HG02981 (cell line): ENCODE data around the gene PASK.
A peak's percentile ranks its signal among the peaks of the same experiment; 100 is the strongest.

Experiments
- ATAC-seq: cut with Tn5 transposase; IDR thresholded peaks from one replicate; pipeline ENCODE4 v1.9.1; 2021; ENCODE audit warnings: mild to moderate bottlenecking, moderate library complexity; ENCODE audit not compliant: unreplicated experiment

PASK gene

GRCh38 chr2:241180495-241180894 lies 31.2 kb upstream of the PASK start:
- ATAC-seq, result no peak

- no peak for ATAC-seq
Measured at GRCh38 chr2:241179899-241180298, 30.6 kb upstream of the PASK start.

DNA sequence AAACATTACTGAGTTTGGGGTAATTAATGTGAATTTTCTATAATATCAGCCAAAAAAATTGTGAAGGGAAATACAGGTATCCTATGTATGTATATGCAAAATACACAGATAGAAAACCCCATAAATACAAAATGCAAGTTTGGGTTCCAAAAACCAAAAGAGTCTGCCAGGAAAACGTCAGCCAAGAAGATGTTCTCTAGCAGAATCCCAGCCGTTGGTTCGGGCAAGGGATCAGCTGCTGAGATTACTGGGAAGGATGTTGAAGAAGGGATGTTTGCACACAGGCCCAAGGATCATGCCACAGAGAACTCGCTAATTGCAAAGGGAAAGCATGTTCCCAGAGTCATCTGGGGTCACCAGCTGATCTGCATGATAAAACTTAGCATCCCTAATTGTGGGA lies 29.7 kb upstream of the PASK start:
- ATAC-seq, result no peak

DNA sequence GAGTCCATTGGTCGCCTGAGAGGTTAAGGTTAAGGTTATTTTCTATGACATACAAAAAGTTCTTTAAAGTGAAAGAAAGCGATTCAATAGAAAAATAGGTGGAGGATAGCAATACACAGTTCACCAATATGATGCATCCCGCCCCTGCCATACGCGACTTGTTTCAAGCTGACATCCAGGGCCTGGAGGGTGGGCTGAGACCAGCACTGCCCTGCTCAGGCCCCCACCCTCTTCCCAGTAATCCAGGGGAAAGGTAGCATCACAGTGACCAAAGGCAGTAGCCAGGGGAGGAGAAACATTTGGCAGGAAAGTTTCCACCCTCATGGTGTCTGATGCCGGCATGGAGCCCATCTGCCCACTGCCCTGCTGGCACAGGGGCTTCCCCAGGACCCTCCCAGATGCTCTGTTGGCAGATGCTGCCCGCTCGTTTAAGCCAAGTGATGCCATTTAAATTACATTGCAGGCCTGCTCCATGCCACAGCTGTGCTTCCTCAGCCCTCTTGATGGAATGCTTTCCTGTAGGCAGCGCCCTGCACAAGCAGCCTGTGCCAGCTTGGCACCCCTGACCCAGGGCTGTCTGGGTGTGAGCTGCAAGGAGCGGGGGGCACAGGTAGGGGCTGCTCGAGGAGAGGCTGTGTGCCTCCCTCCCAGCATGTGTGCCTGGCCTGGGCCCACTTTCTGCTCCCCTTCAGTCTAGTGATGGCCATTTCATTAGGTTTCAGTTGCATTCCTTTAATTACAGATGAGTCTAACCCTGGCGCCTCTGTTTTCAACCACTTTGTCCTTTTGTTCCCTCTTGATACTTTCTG lies 28.5 kb upstream of the PASK start:
- ATAC-seq, result no peak

GRCh38 chr2:241173557-241173956 lies 24.3 kb upstream of the PASK start:
- ATAC-seq, result no peak

DNA sequence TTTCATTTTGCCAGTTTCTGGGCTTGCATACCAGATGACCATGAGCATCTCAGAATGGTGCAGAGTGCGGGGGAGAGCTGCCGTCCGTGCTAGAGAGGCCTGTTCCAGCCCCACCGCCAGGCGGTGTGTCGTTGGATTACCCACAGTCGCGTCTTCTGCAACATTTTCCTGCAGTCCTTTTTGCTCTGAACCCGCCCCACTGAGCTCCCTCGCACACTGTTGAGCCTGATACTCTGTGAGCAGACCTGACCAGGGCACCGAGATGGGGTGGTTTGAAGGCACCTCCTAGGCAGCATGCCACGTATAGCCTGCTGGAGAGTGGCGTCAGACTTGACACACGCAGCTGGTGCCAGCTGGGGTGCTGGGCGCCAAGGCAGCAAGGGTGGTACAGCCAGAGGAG lies 19.1 kb upstream of the PASK start:
- ATAC-seq, result no peak

- no peak for ATAC-seq
Measured at GRCh38 chr2:241163601-241164118, 14.4 kb upstream of the PASK start.

GRCh38 chr2:241161646-241162281 lies 12.5 kb upstream of the PASK start:
- ATAC-seq, result no peak

- ATAC-seq, result no peak
Measured at GRCh38 chr2:241160318-241160717, 11.0 kb upstream of the PASK start.

DNA sequence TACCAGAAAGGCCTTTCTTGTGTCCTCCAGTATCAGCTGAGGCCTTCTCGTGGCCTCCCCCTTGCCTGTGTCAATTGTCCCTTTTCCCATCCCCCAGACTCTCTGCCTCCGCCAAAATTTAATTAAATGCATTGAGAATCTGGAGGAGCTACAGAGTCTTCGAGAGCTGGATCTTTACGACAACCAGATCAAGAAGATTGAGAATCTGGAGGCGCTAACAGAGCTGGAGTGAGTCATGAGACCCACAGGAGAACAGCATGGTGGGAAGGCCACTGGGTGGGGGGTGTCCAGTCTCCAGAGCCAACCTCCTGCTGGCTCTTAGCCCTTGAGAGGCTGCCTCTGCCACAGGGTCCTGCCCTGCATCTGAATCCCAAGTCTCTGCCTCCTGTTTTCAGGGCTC lies 9.8 kb upstream of the PASK start:
- ATAC-seq, result no peak

GRCh38 chr2:241158546-241158900 lies 9.3 kb upstream of the PASK start:
- ATAC-seq, result no peak

DNA sequence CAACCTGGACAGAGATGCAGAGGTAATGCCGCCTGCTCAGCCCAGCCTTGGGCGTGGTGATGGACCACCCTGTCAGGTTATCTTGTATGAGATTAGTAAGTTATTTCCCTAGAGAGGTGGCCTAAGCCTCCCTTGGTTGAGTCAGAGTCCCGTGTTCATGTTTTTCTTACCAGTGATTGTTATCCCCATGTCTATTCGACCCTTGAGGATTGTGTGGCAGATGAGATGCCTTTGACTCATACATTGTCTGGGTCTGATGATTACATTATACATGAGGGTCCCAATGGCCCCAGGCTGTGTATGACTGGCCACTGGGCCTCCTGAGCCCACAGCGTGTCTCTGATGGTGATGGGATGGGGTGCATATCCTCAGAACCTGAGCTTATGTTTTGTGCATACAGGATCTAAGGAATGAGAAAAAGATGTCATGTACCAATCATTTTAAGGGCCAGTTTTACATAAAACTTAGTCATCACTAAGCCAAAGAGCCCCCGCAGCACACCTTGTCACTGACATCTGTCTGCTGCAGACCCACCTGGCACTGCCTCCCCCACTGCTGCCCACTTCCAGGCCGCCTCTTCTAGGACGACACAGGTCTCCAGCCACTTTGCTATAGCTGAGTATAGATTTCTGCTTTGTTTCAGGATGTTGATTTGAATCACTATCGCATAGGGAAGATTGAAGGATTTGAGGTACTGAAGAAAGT lies 8.7 kb upstream of the PASK start:
- no peak for ATAC-seq

DNA sequence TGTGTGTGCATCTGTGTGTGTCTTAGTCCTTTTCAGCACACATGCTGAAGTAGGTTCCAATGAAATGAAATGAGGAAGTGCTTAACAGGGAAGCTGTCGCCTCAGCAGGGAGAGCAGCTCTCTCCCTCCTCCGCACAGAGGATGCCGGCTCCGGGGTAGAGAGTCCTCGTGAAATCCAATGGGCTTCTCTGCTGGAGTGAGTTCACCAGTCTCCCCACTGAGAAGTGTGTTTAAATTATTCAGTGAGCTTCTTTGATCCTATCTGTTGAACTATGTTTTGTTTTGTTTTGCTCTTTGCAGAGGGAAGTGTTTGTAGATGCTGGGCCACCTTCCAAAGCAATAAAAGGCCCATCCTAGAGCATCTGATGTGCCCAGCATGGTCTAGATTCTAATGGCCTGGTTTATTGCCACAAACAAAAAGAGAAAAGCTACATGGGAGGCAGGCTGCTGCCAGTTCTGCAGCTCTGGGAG lies 7.7 kb upstream of the PASK start:
- ATAC-seq, result no peak

GRCh38 chr2:241155936-241156335 lies 6.7 kb upstream of the PASK start:
- ATAC-seq, result no peak

- no peak for ATAC-seq
Measured at GRCh38 chr2:241154915-241155314, 5.6 kb upstream of the PASK start.

- ATAC-seq, result no peak
Measured at GRCh38 chr2:241153616-241154015, 4.3 kb upstream of the PASK start.

GRCh38 chr2:241151934-241152660 lies 2.8 kb upstream of the PASK start:
- ATAC-seq, result no peak

DNA sequence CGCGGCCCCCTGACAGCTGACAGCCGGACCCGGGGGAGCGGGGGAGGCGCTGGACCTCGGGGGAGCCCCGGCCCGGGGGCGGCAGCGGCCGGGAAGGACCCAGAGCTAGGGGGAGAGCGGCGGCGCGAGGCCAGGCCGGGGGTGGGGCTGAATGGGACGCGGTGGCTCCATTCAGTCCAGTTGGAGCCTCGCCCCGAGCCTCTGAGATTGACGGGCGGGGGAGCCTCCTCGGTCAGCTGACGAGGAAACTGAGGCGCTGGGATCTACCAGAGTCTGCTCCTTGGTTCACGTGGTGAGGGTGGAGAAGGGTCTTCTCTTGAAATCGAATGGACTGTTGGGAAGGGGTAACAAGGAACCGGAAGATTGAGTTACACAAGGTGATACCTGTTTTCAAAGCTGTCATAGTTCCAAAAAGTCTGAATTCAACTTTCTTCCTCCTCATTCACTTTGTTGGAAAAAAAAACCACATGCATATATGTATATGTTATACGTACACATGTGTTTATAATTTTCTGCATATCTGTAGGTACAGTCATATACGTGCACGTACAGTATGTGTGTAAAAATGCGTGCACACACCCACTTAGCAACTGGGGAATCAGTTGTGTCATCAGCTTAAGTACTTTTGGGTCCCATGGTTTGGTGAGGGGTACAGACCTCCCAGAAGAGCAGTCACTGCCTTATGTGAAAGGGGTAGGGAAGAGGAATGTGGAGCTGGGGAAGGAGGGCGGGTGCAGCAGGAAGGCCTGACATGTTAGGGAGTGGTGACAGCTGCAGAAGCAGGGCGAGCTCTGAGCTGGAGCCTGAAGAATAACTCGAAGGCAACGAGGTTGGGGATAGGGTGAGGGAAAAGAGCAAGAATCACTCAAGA lies 1.6 kb upstream of the PASK start:
- ATAC-seq, result no peak

DNA sequence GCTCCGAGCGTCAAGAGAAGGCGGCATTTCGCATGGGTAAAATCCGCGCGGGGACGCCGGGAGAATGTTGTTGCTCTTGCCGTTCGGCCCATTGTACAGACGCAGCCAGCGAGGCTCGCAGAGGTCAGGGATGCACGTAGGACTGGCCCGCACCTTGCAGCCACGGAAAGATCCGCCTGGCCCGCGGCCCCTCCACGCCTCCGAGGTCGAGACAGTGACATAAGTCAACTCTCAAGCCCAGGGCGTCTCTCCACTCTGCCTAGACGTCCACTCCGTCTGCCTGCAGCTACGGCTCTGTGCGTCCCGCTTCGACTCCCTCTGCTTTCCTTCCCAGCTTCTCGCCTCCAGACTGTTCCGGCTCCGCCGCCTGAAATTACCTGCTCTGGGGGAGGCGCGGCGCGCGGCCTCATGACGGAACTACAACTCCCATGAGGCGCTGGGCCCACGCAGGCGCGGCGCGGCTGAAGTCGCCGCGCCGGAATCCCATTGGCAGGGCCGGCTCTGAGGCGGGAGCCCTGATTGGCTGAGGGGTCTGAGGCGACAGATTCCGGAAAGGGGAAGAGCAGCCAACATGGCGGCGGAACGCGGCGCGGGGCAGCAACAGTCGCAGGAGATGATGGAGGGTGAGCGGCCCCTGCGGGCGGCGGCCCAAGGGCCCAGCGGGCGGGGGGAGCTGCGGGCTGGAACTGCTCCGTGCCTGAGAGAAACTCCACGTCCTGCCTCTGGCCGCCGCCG lies 820 bp upstream of the PASK start, which contains the start of gene PPP1R7:
Gene PPP1R7 (plus strand): TSS at position 543 of the 735 bp plus-strand sequence. CDS start 29 bp downstream, at position 572.
- ATAC-seq, result peak; percentile 71

- ATAC-seq, result peak; percentile 9
Measured at GRCh38 chr2:241149675-241149924, 328 bp upstream of the PASK start.
